WI38 (cell line): ENCODE measurements around the gene PLEKHM3.

ENCODE experiments used
- H3K4me3 ChIP-seq: 2 replicates; pipeline ENCODE4 v1.5.1; 2011; ENCODE audit warnings: low read depth, mild to moderate bottlenecking, control low read depth, low read length
- CTCF ChIP-seq: IDR thresholded peaks from 2 replicates; pipeline ENCODE4 v1.5.1; 2012; ENCODE audit warnings: low read depth, mild to moderate bottlenecking, control low read depth, low read length

The PLEKHM3 gene

GRCh38 chr2:207944979-207945600 lies 80.2 kb downstream of the PLEKHM3 start:
- H3K4me3 ChIP-seq, result no peak overlapping the region
- no peak for TF ChIP-seq CTCF

- TF ChIP-seq CTCF, result no peak
- no peak overlapping the region for H3K4me3 ChIP-seq
Measured at GRCh38 chr2:207944334-207944733, 81.0 kb downstream of the PLEKHM3 start.

GRCh38 chr2:207939342-207940108 lies 85.8 kb downstream of the PLEKHM3 start:
- H3K4me3 ChIP-seq, result no peak overlapping the region
- TF ChIP-seq CTCF, result no peak

- no peak overlapping the region for H3K4me3 ChIP-seq
- TF ChIP-seq CTCF, result no peak
Measured at GRCh38 chr2:207938886-207939285, 86.4 kb downstream of the PLEKHM3 start.

GRCh38 chr2:207938415-207938814 lies 86.9 kb downstream of the PLEKHM3 start:
- no peak for TF ChIP-seq CTCF
- H3K4me3 ChIP-seq, result no peak overlapping the region

GRCh38 chr2:207937823-207938222 lies 87.5 kb downstream of the PLEKHM3 start:
- no peak overlapping the region for H3K4me3 ChIP-seq
- no peak for TF ChIP-seq CTCF

GRCh38 chr2:207937253-207937652 lies 88.1 kb downstream of the PLEKHM3 start:
- TF ChIP-seq CTCF, result no peak
- H3K4me3 ChIP-seq, result no peak overlapping the region
